K562 (cell line): ENCODE measurements around the gene SNX30. TPM values are rescaled to one million over a fixed set of nuclear protein-coding genes. Genes with fewer than 3 reads are reported as not detected.

Experiments used
- FOXP1 ChIP-seq: sonication (generic); formaldehyde crosslinking; IDR thresholded peaks from 2 replicates; pipeline ENCODE4 v1.8.0; 2022; ENCODE audit warnings: mild to moderate bottlenecking, missing genetic modification reagents
- GATAD2B ChIP-seq: fragments of 450-650 bp; IDR thresholded peaks from 2 replicates; pipeline ENCODE4 v1.6.1; 2017; ENCODE audit warnings: mild to moderate bottlenecking, borderline replicate concordance
- HDAC1 ChIP-seq, 2 experiments: fragments of 450-650 bp; IDR thresholded peaks; 2 replicates each; pipeline ENCODE4 v1.6.1; 2016 to 2017; ENCODE audit warnings: inconsistent platforms in 1 of 2, mild to moderate bottlenecking in 1 of 2, moderate library complexity in 1 of 2
- KLF10 ChIP-seq: fragments of 250-450 bp; sonication (Bioruptor Pico); IDR thresholded peaks from 2 replicates; pipeline ENCODE4 v1.6.1; 2021; ENCODE audit warnings: matching md5 sums
- NRF1 ChIP-seq, 2 experiments: fragments of 450-650 bp; IDR thresholded peaks in 1 of 2; conservative IDR thresholded peaks in 1 of 2; 2 replicates each; pipeline ENCODE4 v1.6.1; 2014; ENCODE audit warnings: mild to moderate bottlenecking in 2 of 2
- PML ChIP-seq: IDR thresholded peaks from 2 replicates; pipeline ENCODE4 v1.6.1; 2012; ENCODE audit warnings: low read length, inconsistent platforms
- POLR2B ChIP-seq: fragments of 450-650 bp; IDR thresholded peaks from 2 replicates; pipeline ENCODE4 v1.6.1; 2018; ENCODE audit warnings: low read depth; ENCODE audit not compliant: partially characterized antibody
- RHOXF2B ChIP-seq: fragments of 250-450 bp; sonication (Bioruptor Pico); conservative IDR thresholded peaks from 2 replicates; pipeline ENCODE4 v1.5.1; 2021
- SIN3A ChIP-seq, 2 experiments: fragments of 150-350 bp in 1 of 2; IDR thresholded peaks; 2 replicates each; pipeline ENCODE4 v1.6.1; 2011 to 2016; ENCODE audit warnings: borderline replicate concordance in 2 of 2, low read depth in 2 of 2, low read length in 2 of 2, mild to moderate bottlenecking in 2 of 2, moderate library complexity in 2 of 2; ENCODE audit not compliant: control insufficient read depth in 1 of 2
- SOX6 ChIP-seq: fragments of 450-650 bp; IDR thresholded peaks from 2 replicates; pipeline ENCODE4 v1.6.1; 2014; ENCODE audit warnings: mild to moderate bottlenecking
- TAL1 ChIP-seq: fragments of 450-650 bp; IDR thresholded peaks from 2 replicates; pipeline ENCODE4 v1.6.1; 2016; ENCODE audit warnings: mild to moderate bottlenecking
- TBP ChIP-seq: optimal IDR thresholded peaks from 2 replicates; pipeline ENCODE3; 2011; ENCODE audit warnings: low read depth, low read length, improper control_type of control experiment
- ZBTB8A ChIP-seq: fragments of 450-650 bp; IDR thresholded peaks from 2 replicates; pipeline ENCODE4 v1.6.1; 2018; ENCODE audit warnings: mild to moderate bottlenecking, moderate library complexity; ENCODE audit not compliant: partially characterized antibody
- ZEB2 ChIP-seq: fragments of 450-650 bp; IDR thresholded peaks from 2 replicates; pipeline ENCODE4 v1.6.1; 2016
- ZNF445 ChIP-seq: fragments of 250-450 bp; sonication (Bioruptor Pico); IDR thresholded peaks from 2 replicates; pipeline ENCODE4 v1.4.0; 2020; ENCODE audit warnings: low read depth, mild to moderate bottlenecking, moderate library complexity
- ZNF57 ChIP-seq: fragments of 450-650 bp; formaldehyde crosslinking; IDR thresholded peaks from 2 replicates; pipeline ENCODE4 v1.4.0; 2020; ENCODE audit warnings: mild to moderate bottlenecking, moderate library complexity
- ZNF717 ChIP-seq: fragments of 250-450 bp; sonication (Bioruptor Pico); IDR thresholded peaks from 2 replicates; pipeline ENCODE4 v1.5.0; 2021
- ZNF76 ChIP-seq: fragments of 250-450 bp; sonication (Bioruptor Pico); IDR thresholded peaks from 2 replicates; pipeline ENCODE4 v1.4.0; 2020; ENCODE audit warnings: mild to moderate bottlenecking, moderate library complexity, borderline replicate concordance
- polyA plus RNA-seq, 8 experiments: library from polyadenylated mRNA; depleted of rRNA in 4 of 8; stranded (reverse) in 5 of 8; unstranded in 3 of 8; fragments of >200 nt; fragmentation: Nextera tagmentation in 2 of 8; fragmentation: Illumina TruSeq in 1 of 8; extraction: Ambion mirVana in 2 of 8; extraction: Trizol in 1 of 8; gene quantifications; 2 replicates each; pipeline versions ENCODE4 v1.2.1 to v1.2.3, GENCODE V29; 2011 to 2014; ENCODE audit warnings: inconsistent platforms in 1 of 8, missing spikeins in 1 of 8
- total RNA-seq, 7 experiments: library from RNA; depleted of rRNA in 6 of 7; stranded (reverse); fragments of >200 nt in 6 of 7; fragmentation: Illumina TruSeq in 2 of 7; extraction: Trizol in 2 of 7; gene quantifications; 2 replicates each; pipeline versions ENCODE4 v1.2.1 to v1.2.3, GENCODE V29; 2011 to 2021; ENCODE audit warnings: low replicate concordance in 1 of 7
- TF ChIP-seq, protein P1 (sequence below): sonication (generic); formaldehyde crosslinking; IDR thresholded peaks from 2 replicates; pipeline ENCODE4 v1.8.1; 2022; ENCODE audit warnings: missing genetic modification reagents
- TF ChIP-seq, protein P2 (sequence below): fragments of 250-450 bp; sonication (Bioruptor Pico); IDR thresholded peaks from 2 replicates; pipeline ENCODE4 v1.5.0; 2021; ENCODE audit warnings: mild to moderate bottlenecking, moderate library complexity
- TF ChIP-seq, protein P3 (sequence below): fragments of 450-650 bp; IDR thresholded peaks from 2 replicates; pipeline ENCODE4 v1.6.1; 2017; ENCODE audit warnings: antibody characterized with exemption, mild to moderate bottlenecking

SNX30 gene
- total and polyA plus RNA-seq, 9 of the 15 experiments (the other 6 are each of a cell fraction or from before 2014, with no cell fraction given) = 0.76 to 5.9 (median 3.3) TPM

DNA sequence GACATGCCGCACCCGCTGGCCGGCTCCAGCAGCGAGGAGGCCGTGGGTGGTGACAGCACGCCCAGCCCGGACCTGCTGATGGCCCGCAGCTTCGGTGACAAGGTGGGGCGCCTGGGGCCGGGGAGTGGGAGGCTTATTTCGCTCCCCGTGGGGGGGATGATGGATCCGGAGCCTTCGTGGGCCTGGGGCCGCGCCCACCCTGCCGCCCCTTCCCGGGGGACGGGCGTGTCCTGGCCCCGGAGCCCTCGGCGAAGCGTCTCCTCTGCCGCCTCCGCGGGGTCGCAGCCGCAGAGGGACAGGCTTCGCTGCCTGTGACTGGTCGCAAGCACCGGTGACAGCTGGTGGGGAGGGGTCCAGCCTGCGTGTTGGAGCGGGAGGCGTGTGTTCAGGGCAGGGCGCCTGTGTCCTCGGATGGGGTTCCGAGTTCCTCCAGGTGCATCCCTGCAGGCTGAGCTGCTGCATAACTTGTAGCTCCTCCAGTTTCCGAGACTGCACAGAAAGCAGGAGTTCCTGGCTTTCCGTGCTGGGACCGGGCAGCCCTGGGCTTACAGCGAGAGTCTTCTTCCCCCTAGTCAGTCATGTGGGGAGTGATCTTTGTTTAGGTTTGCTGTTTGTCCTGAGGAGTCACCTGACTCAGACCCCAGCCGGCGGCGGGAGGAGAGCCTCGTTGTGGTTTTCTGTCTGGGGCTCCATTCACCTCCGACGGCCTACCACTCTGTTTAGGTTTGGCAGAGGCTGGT is 666 bp downstream of the SNX30 start (continued):
- TF ChIP-seq KLF10 (CRISPR knock-in tag) = no peak
- TF ChIP-seq NRF1 (conservative IDR thresholded peaks at IDR 0.05 in 1 of 2, IDR thresholded peaks at IDR 0.05 in 1 of 2) = no peak
- TF ChIP-seq ZEB2 = no peak
- TF ChIP-seq POLR2B = no peak
- TF ChIP-seq ZBTB8A = no peak
- no peak for TF ChIP-seq ZNF717 (CRISPR knock-in tag)
- no peak for TF ChIP-seq TBP
- TF ChIP-seq ZNF445 = no peak
- TF ChIP-seq ZNF76 (CRISPR knock-in tag) = no peak
- TF ChIP-seq, protein P1, sequence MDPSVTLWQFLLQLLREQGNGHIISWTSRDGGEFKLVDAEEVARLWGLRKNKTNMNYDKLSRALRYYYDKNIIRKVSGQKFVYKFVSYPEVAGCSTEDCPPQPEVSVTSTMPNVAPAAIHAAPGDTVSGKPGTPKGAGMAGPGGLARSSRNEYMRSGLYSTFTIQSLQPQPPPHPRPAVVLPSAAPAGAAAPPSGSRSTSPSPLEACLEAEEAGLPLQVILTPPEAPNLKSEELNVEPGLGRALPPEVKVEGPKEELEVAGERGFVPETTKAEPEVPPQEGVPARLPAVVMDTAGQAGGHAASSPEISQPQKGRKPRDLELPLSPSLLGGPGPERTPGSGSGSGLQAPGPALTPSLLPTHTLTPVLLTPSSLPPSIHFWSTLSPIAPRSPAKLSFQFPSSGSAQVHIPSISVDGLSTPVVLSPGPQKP (CRISPR knock-in tag) = no peak
- TF ChIP-seq, protein P2, sequence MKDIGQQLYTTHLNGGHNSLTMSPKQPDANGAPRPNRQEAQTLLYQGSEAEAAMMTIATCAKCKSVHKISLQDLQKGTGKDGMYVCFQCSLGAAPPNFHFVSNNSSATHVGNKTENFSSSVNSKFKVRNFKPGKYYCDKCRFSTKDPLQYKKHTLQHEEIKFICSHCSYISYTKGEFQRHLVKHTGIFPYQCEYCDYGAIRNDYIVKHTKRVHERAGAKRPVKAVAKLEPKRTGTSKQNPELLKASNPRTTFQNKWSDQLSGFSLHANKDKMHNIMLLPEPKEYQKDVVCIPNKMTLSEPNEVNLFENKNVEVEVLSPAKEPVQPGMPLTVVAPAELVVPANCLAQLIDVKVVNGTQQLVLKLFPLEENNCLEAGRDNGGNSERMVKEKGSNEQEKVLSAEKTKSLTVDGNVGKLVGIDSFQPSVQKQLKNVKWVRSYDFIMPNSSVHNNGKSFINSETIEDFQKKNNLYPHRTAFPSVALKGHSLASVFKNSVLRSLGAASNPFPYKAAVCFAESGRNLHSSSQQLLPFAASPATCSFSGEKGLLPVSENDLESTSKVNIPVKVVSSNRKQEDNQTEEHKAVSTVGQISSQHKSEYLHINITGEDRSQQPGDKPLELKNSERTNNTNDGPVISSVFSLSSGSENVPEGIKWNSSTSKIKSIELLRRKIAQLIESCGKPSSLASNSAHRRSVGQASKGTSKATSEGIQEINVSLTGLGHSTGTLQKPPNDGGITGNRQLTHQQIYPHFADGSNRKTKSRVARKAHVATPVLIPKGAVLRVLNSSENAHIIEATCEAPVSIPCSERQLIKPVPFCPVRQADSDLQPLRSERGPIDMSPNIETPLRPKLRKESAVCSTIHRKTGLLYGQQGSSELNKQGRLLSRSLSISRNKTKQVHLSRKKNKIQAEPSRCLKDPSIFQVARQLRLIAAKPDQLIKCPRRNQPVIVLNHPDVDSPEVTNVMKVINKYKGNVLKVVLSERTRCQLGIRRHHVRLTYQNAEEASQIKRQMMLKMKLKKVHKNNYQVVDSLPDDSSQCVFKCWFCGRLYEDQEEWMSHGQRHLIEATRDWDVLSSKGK (CRISPR knock-in tag) = no peak
- TF ChIP-seq FOXP1 (CRISPR knock-in tag) = no peak
- 0 out of 2 replicates have a peak, but pooled peaks have one; percentile 10 for TF ChIP-seq GATAD2B
- no peak for TF ChIP-seq SIN3A (IDR thresholded peaks at IDR 0.05; ENCODE audit: borderline replicate concordance in 2 of 2, control insufficient read depth in 1 of 2, low read depth in 2 of 2, low read length in 2 of 2)
- TF ChIP-seq TAL1 = no peak
- no peak for TF ChIP-seq PML
- no peak for TF ChIP-seq ZNF57 (CRISPR knock-in tag)
- TF ChIP-seq SOX6 = peak; percentile 32; the same call in 1 of the 2 replicates
- TF ChIP-seq, protein P3, sequence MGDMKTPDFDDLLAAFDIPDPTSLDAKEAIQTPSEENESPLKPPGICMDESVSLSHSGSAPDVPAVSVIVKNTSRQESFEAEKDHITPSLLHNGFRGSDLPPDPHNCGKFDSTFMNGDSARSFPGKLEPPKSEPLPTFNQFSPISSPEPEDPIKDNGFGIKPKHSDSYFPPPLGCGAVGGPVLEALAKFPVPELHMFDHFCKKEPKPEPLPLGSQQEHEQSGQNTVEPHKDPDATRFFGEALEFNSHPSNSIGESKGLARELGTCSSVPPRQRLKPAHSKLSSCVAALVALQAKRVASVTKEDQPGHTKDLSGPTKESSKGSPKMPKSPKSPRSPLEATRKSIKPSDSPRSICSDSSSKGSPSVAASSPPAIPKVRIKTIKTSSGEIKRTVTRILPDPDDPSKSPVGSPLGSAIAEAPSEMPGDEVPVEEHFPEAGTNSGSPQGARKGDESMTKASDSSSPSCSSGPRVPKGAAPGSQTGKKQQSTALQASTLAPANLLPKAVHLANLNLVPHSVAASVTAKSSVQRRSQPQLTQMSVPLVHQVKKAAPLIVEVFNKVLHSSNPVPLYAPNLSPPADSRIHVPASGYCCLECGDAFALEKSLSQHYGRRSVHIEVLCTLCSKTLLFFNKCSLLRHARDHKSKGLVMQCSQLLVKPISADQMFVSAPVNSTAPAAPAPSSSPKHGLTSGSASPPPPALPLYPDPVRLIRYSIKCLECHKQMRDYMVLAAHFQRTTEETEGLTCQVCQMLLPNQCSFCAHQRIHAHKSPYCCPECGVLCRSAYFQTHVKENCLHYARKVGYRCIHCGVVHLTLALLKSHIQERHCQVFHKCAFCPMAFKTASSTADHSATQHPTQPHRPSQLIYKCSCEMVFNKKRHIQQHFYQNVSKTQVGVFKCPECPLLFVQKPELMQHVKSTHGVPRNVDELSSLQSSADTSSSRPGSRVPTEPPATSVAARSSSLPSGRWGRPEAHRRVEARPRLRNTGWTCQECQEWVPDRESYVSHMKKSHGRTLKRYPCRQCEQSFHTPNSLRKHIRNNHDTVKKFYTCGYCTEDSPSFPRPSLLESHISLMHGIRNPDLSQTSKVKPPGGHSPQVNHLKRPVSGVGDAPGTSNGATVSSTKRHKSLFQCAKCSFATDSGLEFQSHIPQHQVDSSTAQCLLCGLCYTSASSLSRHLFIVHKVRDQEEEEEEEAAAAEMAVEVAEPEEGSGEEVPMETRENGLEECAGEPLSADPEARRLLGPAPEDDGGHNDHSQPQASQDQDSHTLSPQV = no peak
- TF ChIP-seq RHOXF2B = no peak
- TF ChIP-seq HDAC1 (IDR thresholded peaks at IDR 0.05) = peak in 1 of 2 experiments; percentile 36; a peak in 1 of 4 replicates
